Lower leg skin (tissue), 4 donors: ENCODE results near the gene SRP68. TPM values are rescaled to one million over a fixed set of nuclear protein-coding genes. Genes with fewer than 3 reads are reported as not detected.

Experiments used
- DNase-seq, 2 donors: peaks; one replicate each; pipeline ENCODE4 v3.0.0-alpha.2; 2019; ENCODE audit warnings: low spot score in 2 of 2
- H3K4me3 ChIP-seq: fragments of 200-600 bp; sonication (generic); 2 replicates; pipeline ENCODE4 v1.5.1; 2017; ENCODE audit warnings: mild to moderate bottlenecking, low read depth; ENCODE audit not compliant: poor library complexity, severe bottlenecking
- POLR2A ChIP-seq, 2 donors: fragments of 450-650 bp; IDR thresholded peaks; one replicate each; pipeline ENCODE4 v1.6.1; 2016 to 2017; ENCODE audit warnings: antibody characterized with exemption in 2 of 2, mild to moderate bottlenecking in 1 of 2, moderate library complexity in 1 of 2
- WGBS, 2 donors: methylation state at CpG; one replicate each; pipeline ENCODE4 v1.1.5; 2018; 5-methylcytosine and 5-hydroxymethylcytosine counted together
- intact Hi-C: fragments of 100-400 bp; cut with DNase I; formaldehyde crosslinking; loops from one replicate; pipeline ENCODE4 v1.15.0; 2023; ENCODE audit warnings: low total_unique reads
- total RNA-seq, 4 donors: library from RNA; depleted of rRNA; stranded (reverse); fragments of >200 nt; gene quantifications; one replicate each; pipeline ENCODE4 v1.1.0, GENCODE V29; 2016
- TF ChIP-seq, protein P1 (sequence below), 3 donors: fragments of 450-650 bp; IDR thresholded peaks; one replicate each; pipeline ENCODE4 v1.5.1; 2016; ENCODE audit warnings: antibody characterized with exemption in 3 of 3, mild to moderate bottlenecking in 3 of 3, moderate library complexity in 2 of 3

SRP68 gene
- total RNA-seq, 4 donors from 2014 or later, result 67.2 to 76.5 (median 72.3) TPM

DNA sequence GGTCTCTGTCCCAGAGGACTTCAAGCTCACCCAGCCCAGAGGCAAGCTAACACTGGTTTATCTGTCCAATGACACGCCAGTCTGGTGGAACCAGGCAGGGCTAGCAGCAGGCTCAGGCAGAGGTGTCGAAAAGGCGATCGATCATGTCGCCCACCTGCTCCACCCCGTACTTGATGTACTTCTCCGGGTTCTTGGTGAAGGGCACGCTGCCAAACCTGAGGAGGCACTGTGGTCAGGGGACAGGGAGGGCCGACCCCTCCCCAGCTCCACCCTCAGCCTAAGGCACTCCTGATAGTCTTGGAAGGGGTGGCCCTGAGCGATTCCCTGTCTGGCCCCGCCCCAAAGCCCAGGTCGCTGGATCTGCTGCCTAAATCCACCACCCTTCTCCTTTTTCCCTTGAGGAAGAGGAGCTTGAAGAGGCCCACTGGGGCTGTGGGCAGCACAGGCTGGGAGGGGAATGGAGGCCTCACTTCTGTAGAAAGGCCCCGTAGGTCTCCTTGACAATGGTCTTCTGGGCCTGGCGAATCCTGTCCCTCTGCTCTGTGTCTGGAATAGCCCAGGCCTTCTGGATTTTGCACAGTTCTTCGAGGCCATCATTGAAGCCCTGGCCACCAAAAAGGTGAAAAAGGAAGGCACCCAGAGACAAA, 11.3 kb upstream of the SRP68 start:
- DNase-seq, result no peak
- TF ChIP-seq, protein P1, sequence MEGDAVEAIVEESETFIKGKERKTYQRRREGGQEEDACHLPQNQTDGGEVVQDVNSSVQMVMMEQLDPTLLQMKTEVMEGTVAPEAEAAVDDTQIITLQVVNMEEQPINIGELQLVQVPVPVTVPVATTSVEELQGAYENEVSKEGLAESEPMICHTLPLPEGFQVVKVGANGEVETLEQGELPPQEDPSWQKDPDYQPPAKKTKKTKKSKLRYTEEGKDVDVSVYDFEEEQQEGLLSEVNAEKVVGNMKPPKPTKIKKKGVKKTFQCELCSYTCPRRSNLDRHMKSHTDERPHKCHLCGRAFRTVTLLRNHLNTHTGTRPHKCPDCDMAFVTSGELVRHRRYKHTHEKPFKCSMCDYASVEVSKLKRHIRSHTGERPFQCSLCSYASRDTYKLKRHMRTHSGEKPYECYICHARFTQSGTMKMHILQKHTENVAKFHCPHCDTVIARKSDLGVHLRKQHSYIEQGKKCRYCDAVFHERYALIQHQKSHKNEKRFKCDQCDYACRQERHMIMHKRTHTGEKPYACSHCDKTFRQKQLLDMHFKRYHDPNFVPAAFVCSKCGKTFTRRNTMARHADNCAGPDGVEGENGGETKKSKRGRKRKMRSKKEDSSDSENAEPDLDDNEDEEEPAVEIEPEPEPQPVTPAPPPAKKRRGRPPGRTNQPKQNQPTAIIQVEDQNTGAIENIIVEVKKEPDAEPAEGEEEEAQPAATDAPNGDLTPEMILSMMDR (IDR thresholded peaks at IDR 0.05), result no peak
- TF ChIP-seq POLR2A (IDR thresholded peaks at IDR 0.05), result no peak
- no peak overlapping the region for H3K4me3 ChIP-seq
- 82 to 83% methylated on average over 15 of the region's 15 CpGs for WGBS, 2 donors
- intact Hi-C loops, result no loop called here

DNA sequence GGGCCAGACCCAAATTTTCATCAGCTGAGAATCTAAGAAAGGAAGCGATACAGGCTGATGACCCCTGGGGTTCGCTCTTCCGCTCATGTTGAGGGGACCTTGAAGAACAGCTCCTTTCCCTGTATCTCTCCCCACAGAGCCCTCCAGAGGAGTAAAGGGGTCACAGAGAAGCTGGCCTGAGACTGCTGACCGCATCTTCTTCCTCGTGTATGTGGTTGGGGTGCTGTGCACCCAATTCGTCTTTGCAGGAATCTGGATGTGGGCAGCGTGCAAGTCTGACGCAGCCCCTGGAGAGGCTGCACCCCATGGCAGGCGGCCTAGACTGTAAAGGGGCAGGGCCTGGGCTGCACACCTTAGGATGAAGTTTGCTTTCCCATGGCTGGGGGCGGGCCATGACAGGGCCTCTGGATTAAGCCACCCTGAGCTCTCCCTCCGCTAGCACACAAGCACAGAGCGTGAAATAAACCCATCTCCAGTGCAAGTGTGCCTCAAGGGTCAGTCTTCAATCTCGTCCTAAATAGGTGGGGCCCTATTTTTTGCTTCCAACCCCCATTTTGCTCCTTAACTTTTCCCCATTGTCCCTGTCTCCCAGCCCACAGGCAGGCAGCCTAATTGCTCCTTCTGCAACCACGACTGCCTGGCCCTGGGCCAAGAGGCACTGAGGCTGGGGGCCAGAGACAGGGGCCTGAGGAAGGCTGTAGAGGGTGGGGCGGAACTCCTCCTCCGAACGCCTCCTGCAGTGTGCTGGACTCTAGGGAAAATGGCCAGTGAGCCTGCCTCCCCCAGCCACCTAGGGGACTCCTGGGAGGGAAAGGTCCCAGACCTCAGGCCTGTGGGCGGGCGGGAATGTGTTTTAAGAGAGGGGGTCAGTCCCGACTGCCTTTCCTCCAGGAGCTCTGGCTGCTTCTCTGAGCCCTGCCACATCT, 10.3 kb upstream of the SRP68 start:
- intact Hi-C loops, result no loop called here
- no peak overlapping the region for H3K4me3 ChIP-seq
- TF ChIP-seq, protein P1 (IDR thresholded peaks at IDR 0.05), result no peak
- TF ChIP-seq POLR2A (IDR thresholded peaks at IDR 0.05), result no peak
- DNase-seq, result no peak
- 86 to 88% methylated on average over 17 to 20 of the region's 20 CpGs for WGBS, 2 donors

DNA sequence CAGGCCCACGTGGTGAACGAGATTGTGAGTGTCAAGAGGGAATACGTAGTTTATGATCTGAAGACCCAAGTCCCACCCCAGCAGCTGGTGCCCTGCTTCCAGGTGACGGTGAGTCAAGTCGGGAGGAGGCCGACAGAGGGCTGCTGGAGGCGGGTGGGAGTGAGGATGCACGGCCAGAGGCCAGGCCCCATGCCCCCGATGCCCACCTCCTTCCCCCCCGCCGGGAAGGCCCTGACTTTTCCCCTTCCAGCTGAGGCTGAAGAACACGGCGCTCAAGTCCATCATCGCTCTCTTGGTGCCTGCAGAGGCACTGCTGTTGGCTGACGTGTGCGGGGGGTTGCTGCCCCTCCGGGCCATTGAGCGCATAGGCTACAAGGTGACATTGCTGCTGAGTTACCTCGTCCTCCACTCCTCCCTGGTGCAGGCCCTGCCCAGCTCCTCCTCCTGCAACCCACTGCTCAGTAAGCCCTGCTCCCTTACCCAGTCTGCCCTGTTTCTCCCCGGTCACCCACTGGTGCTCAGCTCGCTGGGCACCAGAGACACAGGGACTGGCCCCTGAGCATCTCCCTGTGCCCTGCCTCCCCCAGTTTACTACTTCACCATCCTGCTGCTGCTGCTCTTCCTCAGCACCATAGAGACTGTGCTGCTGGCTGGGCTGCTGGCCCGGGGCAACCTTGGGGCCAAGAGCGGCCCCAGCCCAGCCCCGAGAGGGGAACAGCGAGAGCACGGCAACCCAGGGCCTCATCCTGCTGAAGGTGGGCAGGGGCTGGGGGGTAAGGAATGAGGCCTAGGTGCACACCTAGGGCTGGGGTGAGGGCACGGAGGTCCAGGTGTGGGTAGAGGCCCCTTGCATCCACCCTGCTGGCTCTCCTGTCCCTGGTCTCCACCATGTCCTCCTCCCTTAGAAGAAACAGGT, 9.2 kb upstream of the SRP68 start:
- no peak for DNase-seq
- TF ChIP-seq, protein P1 (IDR thresholded peaks at IDR 0.05), result no peak
- no peak for TF ChIP-seq POLR2A (IDR thresholded peaks at IDR 0.05)
- H3K4me3 ChIP-seq, result no peak overlapping the region
- intact Hi-C loops, result no loop called here
- WGBS, 2 donors, result 68 to 70% methylated on average over 25 to 27 of the region's 27 CpGs

DNA sequence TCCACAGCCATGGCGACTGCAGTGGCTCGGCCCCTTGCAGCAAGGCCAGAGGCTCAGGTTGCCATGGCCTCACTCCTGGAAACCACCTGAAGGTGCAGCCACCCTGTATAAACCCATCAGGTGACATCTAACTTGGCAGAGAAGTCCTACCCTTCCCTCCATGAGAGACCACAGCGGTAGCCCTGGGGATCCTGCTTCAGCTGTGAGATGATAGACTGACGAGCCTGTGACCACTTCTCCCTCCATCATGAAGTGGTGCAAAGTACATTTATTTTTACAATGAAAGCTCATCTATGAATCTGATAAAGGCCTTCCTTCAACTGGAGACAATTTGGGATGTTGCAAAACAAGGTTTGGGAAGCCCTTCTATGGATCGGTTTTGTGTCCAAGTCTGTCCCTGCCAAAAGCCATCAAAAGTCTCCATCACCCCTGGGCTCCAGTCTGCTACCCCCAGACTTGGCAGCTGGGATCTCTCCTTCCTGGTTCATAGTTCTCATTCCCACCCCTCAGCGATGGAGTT, 8.5 kb upstream of the SRP68 start:
- TF ChIP-seq, protein P1 (IDR thresholded peaks at IDR 0.05), result no peak
- no peak for TF ChIP-seq POLR2A (IDR thresholded peaks at IDR 0.05)
- no peak overlapping the region for H3K4me3 ChIP-seq
- 38 to 56% methylated on average over 6 of the region's 6 CpGs for WGBS, 2 donors
- intact Hi-C loops, result no loop called here
- no peak for DNase-seq

DNA sequence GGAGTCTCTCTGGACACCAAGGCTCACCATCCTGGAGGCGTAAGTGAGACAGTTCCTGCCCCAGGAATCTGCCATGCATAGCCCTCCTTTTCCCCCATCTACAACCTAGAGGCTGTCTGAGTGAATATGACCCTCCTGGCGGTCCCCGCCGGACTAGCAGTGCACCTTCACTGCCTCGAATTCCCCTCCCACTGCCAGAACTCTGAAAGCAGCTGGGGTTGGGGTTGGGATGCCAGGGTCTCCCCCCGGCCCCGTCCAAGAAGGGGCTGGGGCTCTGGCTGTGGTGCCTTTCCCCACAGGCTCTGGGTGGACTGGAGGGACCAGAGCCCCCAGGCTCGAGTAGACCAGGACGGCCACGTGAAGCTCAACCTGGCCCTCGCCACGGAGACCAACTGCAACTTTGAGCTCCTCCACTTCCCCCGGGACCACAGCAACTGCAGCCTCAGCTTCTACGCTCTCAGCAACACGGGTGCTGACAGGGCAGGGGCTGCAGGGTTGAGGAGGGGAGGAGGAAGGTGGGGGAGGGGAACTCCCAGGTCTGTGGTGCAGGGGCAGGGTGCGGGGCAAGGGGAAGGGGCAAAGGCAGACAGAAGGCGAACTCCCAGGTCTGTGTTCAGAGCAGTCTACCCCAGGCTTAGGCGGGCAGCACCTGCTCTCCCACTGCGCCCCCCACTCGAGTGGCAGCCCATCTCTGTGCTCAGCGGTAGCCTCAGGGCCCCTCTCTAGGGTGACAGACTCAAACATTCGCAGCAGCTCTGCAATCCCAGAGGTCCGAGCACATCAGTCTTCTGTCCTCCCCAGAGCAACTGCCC, 7.8 kb upstream of the SRP68 start:
- no peak for DNase-seq
- no peak for TF ChIP-seq POLR2A (IDR thresholded peaks at IDR 0.05)
- TF ChIP-seq, protein P1 (IDR thresholded peaks at IDR 0.05), result no peak
- WGBS, 2 donors, result 7 to 8% methylated on average over 21 to 22 of the region's 23 CpGs
- intact Hi-C loops, result no loop called here
- no peak overlapping the region for H3K4me3 ChIP-seq
